T-helper 2 cell treated with Interferon-gamma antibody and Interleukin-4, amounts not matched to agents 100 ng/mL and 5 ng/mL, for 36 hours (primary cell): ENCODE data around the gene GALNT16. TPM values are rescaled to one million over a fixed set of nuclear protein-coding genes. Genes with fewer than 3 reads are reported as not detected.
"Not testable (repeated sequence)": the region's sequence is repeated elsewhere in the genome, so short reads cannot be mapped to it uniquely, and the experiment has no call there.

Source experiments
- intact Hi-C: fragments of 100-400 bp; cut with micrococcal nuclease; formaldehyde crosslinking; loops from one replicate; pipeline ENCODE4 v1.15.1; 2023
- total RNA-seq: library from RNA; stranded (reverse); gene quantifications from 2 replicates; pipeline ENCODE4 v1.2.3, GENCODE V29; 2022

The GALNT16 gene
- not detected in 2 replicates for total RNA-seq

GRCh38 chr14:69259527-69260189, at the start of gene GALNT16:
Gene GALNT16 (plus strand): TSS chr14:69260158. CDS start chr14:69260291, 133 bp downstream.
- intact Hi-C loops = loop anchor here (5.0 kb wide), 1 partner anchor 313 kb away; the partner anchor contains the start of gene CCDC177

GRCh38 chr14:69214393-69214792, 45.6 kb upstream of the GALNT16 start:
- intact Hi-C loops = no loop called here

GRCh38 chr14:69217663-69218062, 42.3 kb upstream of the GALNT16 start:
- intact Hi-C loops = not testable (repeated sequence)

- intact Hi-C loops = no loop called here
Observed at GRCh38 chr14:69224946-69225345, 35.0 kb upstream of the GALNT16 start.

- intact Hi-C loops = no loop called here
Observed at GRCh38 chr14:69226178-69226577, 33.8 kb upstream of the GALNT16 start.

- intact Hi-C loops = no loop called here
Observed at GRCh38 chr14:69226736-69227135, 33.2 kb upstream of the GALNT16 start.

- intact Hi-C loops = no loop called here
Observed at GRCh38 chr14:69231486-69231885, 28.5 kb upstream of the GALNT16 start.

GRCh38 chr14:69232388-69232787, 27.6 kb upstream of the GALNT16 start:
- intact Hi-C loops = no loop called here

- intact Hi-C loops = no loop called here
Observed at GRCh38 chr14:69234106-69234505, 25.9 kb upstream of the GALNT16 start.

- intact Hi-C loops = no loop called here
Observed at GRCh38 chr14:69235708-69236107, 24.2 kb upstream of the GALNT16 start.

- intact Hi-C loops = no loop called here
Observed at GRCh38 chr14:69237142-69237541, 22.8 kb upstream of the GALNT16 start.

GRCh38 chr14:69237584-69237983, 22.4 kb upstream of the GALNT16 start:
- intact Hi-C loops = no loop called here

GRCh38 chr14:69238883-69239282, 21.1 kb upstream of the GALNT16 start:
- intact Hi-C loops = no loop called here

GRCh38 chr14:69240527-69241173, 19.3 kb upstream of the GALNT16 start:
- intact Hi-C loops = loop anchor here (5.0 kb wide), 1 partner anchor 113 kb away; no protein-coding TSS in a partner anchor

GRCh38 chr14:69241577-69241976, 18.4 kb upstream of the GALNT16 start:
- intact Hi-C loops = loop anchor here (5.0 kb wide), 1 partner anchor 114 kb away; no protein-coding TSS in a partner anchor

- intact Hi-C loops = loop anchor here (1.0 to 5.0 kb wide), 3 partner anchors 115 to 332 kb away; partner anchors contain the start of gene CCDC177
Observed at GRCh38 chr14:69242311-69243224, 17.4 kb upstream of the GALNT16 start.

- intact Hi-C loops = loop anchor here (5.0 kb wide), 1 partner anchor 118 kb away; no protein-coding TSS in a partner anchor
Observed at GRCh38 chr14:69244946-69245345, 15.0 kb upstream of the GALNT16 start.

- intact Hi-C loops = no loop called here
Observed at GRCh38 chr14:69246331-69246730, 13.6 kb upstream of the GALNT16 start.

GRCh38 chr14:69247676-69248440, 12.1 kb upstream of the GALNT16 start:
- intact Hi-C loops = no loop called here

- intact Hi-C loops = no loop called here
Observed at GRCh38 chr14:69249603-69250002, 10.4 kb upstream of the GALNT16 start.

- intact Hi-C loops = no loop called here
Observed at GRCh38 chr14:69252851-69253250, 7.1 kb upstream of the GALNT16 start.
